SK-N-SH treated with all-trans-retinoic acid at 6 μM for 48 hours (cell line): ENCODE results near the gene NBEA.

Experiments used
- ATAC-seq: fragments of 200-7000 bp; cut with Tn5 transposase; 3 replicates; pipeline ENCODE4 v1.9.1; 2020; ENCODE audit warnings: mild to moderate bottlenecking, moderate library complexity
- ARNTL ChIP-seq: fragments of 450-650 bp; formaldehyde crosslinking; IDR thresholded peaks from 2 replicates; pipeline ENCODE4 v1.5.0; 2020; ENCODE audit warnings: low read depth, mild to moderate bottlenecking, moderate library complexity, borderline replicate concordance
- BACH2 ChIP-seq: fragments of 250-450 bp; sonication (Bioruptor Pico); IDR thresholded peaks from 2 replicates; pipeline ENCODE4 v1.9.0; 2021; ENCODE audit warnings: mild to moderate bottlenecking, borderline replicate concordance
- CREB5 ChIP-seq: fragments of 250-450 bp; sonication (Bioruptor Pico); IDR thresholded peaks from 2 replicates; pipeline ENCODE4 v1.5.1; 2020; ENCODE audit warnings: low read depth, mild to moderate bottlenecking, moderate library complexity
- CSDC2 ChIP-seq: fragments of 250-450 bp; sonication (Bioruptor Pico); IDR thresholded peaks from 2 replicates; pipeline ENCODE4 v1.5.0; 2020; ENCODE audit warnings: mild to moderate bottlenecking, moderate library complexity
- CSRNP3 ChIP-seq: fragments of 250-450 bp; sonication (Bioruptor Pico); IDR thresholded peaks from 2 replicates; pipeline ENCODE4 v1.5.1; 2021; ENCODE audit warnings: mild to moderate bottlenecking, moderate library complexity
- ESRRG ChIP-seq: fragments of 250-450 bp; sonication (Bioruptor Pico); IDR thresholded peaks from 2 replicates; pipeline ENCODE4 v1.6.1; 2021; ENCODE audit warnings: mild to moderate bottlenecking
- GLIS3 ChIP-seq: fragments of 250-450 bp; sonication (Bioruptor Pico); IDR thresholded peaks from 2 replicates; pipeline ENCODE4 v1.5.0; 2020; ENCODE audit warnings: mild to moderate bottlenecking, moderate library complexity
- ISL1 ChIP-seq: fragments of 250-450 bp; sonication (Bioruptor Pico); IDR thresholded peaks from 2 replicates; pipeline ENCODE4 v2.1.2; 2022; ENCODE audit warnings: mild to moderate bottlenecking, moderate library complexity
- OSR1 ChIP-seq: fragments of 250-450 bp; sonication (Bioruptor Pico); IDR thresholded peaks from 2 replicates; pipeline ENCODE4 v1.8.0; 2022; ENCODE audit warnings: moderate library complexity, mild to moderate bottlenecking, inconsistent platforms
- POU6F1 ChIP-seq: fragments of 250-450 bp; sonication (Bioruptor Pico); IDR thresholded peaks from 2 replicates; pipeline ENCODE4 v1.8.0; 2021; ENCODE audit warnings: low read depth, mild to moderate bottlenecking, moderate library complexity, borderline replicate concordance
- PPARA ChIP-seq: fragments of 250-450 bp; sonication (Bioruptor Pico); IDR thresholded peaks from 2 replicates; pipeline ENCODE4 v1.5.0; 2020; ENCODE audit warnings: mild to moderate bottlenecking, borderline replicate concordance
- RARB ChIP-seq: fragments of 250-450 bp; sonication (Bioruptor Pico); IDR thresholded peaks from 2 replicates; pipeline ENCODE4 v1.8.0; 2021; ENCODE audit warnings: mild to moderate bottlenecking, moderate library complexity
- SNAI2 ChIP-seq: fragments of 250-450 bp; sonication (Bioruptor Pico); IDR thresholded peaks from 2 replicates; pipeline ENCODE4 v1.5.0; 2020; ENCODE audit warnings: mild to moderate bottlenecking, moderate library complexity
- TOX ChIP-seq: fragments of 250-450 bp; sonication (Bioruptor Pico); IDR thresholded peaks from 2 replicates; pipeline ENCODE4 v1.8.0; 2021; ENCODE audit warnings: mild to moderate bottlenecking, moderate library complexity, borderline replicate concordance
- TSHZ2 ChIP-seq: fragments of 250-450 bp; sonication (Bioruptor Pico); IDR thresholded peaks from 2 replicates; pipeline ENCODE4 v1.5.0; 2020; ENCODE audit warnings: mild to moderate bottlenecking, moderate library complexity
- ZC3H10 ChIP-seq: fragments of 250-450 bp; sonication (Bioruptor Pico); IDR thresholded peaks from 2 replicates; pipeline ENCODE4 v1.5.1; 2021; ENCODE audit warnings: mild to moderate bottlenecking, moderate library complexity
- ZFP3 ChIP-seq: fragments of 250-450 bp; sonication (Bioruptor Pico); IDR thresholded peaks from 2 replicates; pipeline ENCODE4 v1.5.0; 2020; ENCODE audit warnings: mild to moderate bottlenecking, moderate library complexity
- ZFP30 ChIP-seq: fragments of 450-650 bp; formaldehyde crosslinking; IDR thresholded peaks from 2 replicates; pipeline ENCODE4 v1.5.0; 2022; ENCODE audit warnings: mild to moderate bottlenecking, moderate library complexity
- ZNF565 ChIP-seq: fragments of 450-650 bp; formaldehyde crosslinking; conservative IDR thresholded peaks from 2 replicates; pipeline ENCODE4 v1.5.0; 2020; ENCODE audit warnings: low read depth, mild to moderate bottlenecking, moderate library complexity
- ZNF70 ChIP-seq: fragments of 450-650 bp; formaldehyde crosslinking; IDR thresholded peaks from 2 replicates; pipeline ENCODE4 v1.5.0; 2020; ENCODE audit warnings: mild to moderate bottlenecking, moderate library complexity
- TF ChIP-seq, protein P1 (sequence below): fragments of 250-450 bp; sonication (Bioruptor Pico); IDR thresholded peaks from 2 replicates; pipeline ENCODE4 v1.8.0; 2020; ENCODE audit warnings: mild to moderate bottlenecking, moderate library complexity, borderline replicate concordance

NBEA gene

DNA sequence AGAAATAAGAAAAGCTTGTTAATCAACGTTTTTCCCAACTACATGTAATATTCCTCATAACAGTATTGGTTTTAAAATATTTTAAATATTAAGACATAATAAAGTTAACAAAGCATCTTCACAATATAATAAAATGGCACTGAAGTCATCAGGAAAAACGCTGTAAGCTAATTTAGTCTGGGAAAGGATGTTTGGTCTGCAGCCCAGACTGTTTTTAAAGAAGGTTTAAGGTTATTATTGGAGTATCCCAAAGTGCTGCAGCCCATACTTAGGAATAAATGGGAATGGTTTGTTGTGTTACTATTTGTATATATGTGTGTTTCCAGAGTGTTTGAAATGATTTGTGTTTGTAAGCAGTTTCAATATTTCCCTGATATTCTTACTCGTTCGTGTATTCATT lies 727.3 kb downstream of the NBEA start:
- no peak for ATAC-seq
- TF ChIP-seq OSR1 (CRISPR knock-in tag) (no peak), ZFP3 (no peak), BACH2 (CRISPR knock-in tag) (no peak), TOX (CRISPR knock-in tag) (no peak), ZNF70 (CRISPR knock-in tag) (no peak), GLIS3 (CRISPR knock-in tag) (no peak), ZFP30 (CRISPR knock-in tag) (no peak), SNAI2 (CRISPR knock-in tag) (no peak), PPARA (CRISPR knock-in tag) (no peak), ARNTL (CRISPR knock-in tag) (no peak), ZC3H10 (CRISPR knock-in tag) (no peak), ESRRG (no peak), RARB (no peak), ZNF565 (no peak), CREB5 (CRISPR knock-in tag) (no peak), TSHZ2 (CRISPR knock-in tag) (no peak), CSRNP3 (CRISPR knock-in tag) (no peak), ISL1 (CRISPR knock-in tag) (no peak), POU6F1 (no peak), CSDC2 (CRISPR knock-in tag) (no peak)

GRCh38 chr13:35672611-35673010 lies 730.5 kb downstream of the NBEA start:
- ATAC-seq: no peak
- TF ChIP-seq ZNF70 (CRISPR knock-in tag): no peak
- no peak for TF ChIP-seq CSRNP3 (CRISPR knock-in tag)
- TF ChIP-seq, protein P1, sequence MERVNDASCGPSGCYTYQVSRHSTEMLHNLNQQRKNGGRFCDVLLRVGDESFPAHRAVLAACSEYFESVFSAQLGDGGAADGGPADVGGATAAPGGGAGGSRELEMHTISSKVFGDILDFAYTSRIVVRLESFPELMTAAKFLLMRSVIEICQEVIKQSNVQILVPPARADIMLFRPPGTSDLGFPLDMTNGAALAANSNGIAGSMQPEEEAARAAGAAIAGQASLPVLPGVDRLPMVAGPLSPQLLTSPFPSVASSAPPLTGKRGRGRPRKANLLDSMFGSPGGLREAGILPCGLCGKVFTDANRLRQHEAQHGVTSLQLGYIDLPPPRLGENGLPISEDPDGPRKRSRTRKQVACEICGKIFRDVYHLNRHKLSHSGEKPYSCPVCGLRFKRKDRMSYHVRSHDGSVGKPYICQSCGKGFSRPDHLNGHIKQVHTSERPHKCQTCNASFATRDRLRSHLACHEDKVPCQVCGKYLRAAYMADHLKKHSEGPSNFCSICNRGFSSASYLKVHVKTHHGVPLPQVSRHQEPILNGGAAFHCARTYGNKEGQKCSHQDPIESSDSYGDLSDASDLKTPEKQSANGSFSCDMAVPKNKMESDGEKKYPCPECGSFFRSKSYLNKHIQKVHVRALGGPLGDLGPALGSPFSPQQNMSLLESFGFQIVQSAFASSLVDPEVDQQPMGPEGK (CRISPR knock-in tag): no peak
- TF ChIP-seq TSHZ2 (CRISPR knock-in tag): no peak
- no peak for TF ChIP-seq OSR1 (CRISPR knock-in tag)
- TF ChIP-seq TOX (CRISPR knock-in tag): no peak
